Measurements from ENCODE around the gene TAB2.

DNA sequence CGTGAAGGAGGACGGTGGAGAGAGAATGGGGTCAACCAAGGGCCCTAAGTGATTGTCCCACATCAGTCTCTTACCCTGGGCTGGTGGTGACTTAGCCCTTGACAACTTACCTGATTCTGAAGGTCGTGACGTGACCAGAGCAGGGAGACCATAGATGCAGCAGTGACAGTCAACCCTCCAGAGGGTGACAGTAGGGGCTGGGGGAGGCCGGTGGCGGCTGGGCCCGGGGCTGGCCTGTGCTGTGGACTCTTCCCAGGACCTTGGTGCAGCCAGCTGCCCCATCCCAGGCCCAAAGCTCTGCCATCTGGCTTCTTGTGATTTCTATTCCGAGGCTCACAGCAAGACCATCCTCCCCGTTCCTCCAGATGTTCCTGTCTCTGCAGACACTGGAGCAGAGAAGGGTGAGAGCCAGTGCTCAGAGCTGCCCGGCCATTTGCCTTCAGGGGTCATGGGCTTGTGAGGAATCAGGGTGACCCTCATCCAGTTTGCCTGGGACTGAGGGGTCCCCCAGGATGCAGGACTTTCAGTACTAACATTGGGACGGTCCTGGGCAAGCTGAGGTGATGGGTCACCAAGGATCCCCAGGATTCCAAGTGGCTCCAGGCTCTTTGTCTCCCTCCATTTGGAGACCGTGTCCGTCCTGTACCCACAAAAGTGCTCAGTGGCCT lies 118.5 kb downstream of the TAB2 start:
- TF ChIP-seq PRDM2 (tag by site-specific recombination; IDR thresholded peaks at IDR 0.05; ENCODE audit: borderline replicate concordance) (no peak), ZNF558 (tag by site-specific recombination; IDR thresholded peaks at IDR 0.05) (no peak), CTCF (tag by site-specific recombination; IDR thresholded peaks at IDR 0.05) (no peak), YY1 (tag by site-specific recombination; IDR thresholded peaks at IDR 0.05) (no peak), ZNF513 (tag by site-specific recombination; IDR thresholded peaks at IDR 0.05) (no peak), ZNF274 (IDR thresholded peaks at IDR 0.05; ENCODE audit: low read length) (no peak), ZNF274 (tag by site-specific recombination; IDR thresholded peaks at IDR 0.05; ENCODE audit: borderline replicate concordance) (no peak), ZNF16 (tag by site-specific recombination; IDR thresholded peaks at IDR 0.05; ENCODE audit: low read depth) (no peak), ZNF248 (tag by site-specific recombination; IDR thresholded peaks at IDR 0.05) (no peak)
- TF ChIP-seq, protein P1, sequence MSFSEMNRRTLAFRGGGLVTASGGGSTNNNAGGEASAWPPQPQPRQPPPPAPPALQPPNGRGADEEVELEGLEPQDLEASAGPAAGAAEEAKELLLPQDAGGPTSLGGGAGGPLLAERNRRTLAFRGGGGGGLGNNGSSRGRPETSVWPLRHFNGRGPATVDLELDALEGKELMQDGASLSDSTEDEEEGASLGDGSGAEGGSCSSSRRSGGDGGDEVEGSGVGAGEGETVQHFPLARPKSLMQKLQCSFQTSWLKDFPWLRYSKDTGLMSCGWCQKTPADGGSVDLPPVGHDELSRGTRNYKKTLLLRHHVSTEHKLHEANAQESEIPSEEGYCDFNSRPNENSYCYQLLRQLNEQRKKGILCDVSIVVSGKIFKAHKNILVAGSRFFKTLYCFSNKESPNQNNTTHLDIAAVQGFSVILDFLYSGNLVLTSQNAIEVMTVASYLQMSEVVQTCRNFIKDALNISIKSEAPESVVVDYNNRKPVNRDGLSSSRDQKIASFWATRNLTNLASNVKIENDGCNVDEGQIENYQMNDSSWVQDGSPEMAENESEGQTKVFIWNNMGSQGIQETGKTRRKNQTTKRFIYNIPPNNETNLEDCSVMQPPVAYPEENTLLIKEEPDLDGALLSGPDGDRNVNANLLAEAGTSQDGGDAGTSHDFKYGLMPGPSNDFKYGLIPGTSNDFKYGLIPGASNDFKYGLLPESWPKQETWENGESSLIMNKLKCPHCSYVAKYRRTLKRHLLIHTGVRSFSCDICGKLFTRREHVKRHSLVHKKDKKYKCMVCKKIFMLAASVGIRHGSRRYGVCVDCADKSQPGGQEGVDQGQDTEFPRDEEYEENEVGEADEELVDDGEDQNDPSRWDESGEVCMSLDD (tag by site-specific recombination; IDR thresholded peaks at IDR 0.05), result no peak
